Activated CD4-positive, alpha-beta memory T cell treated with anti-CD3 and anti-CD28 coated beads, Interleukin-2, amount 10 ng/mL, durations not matched to agents 7 days and 5 days (primary cell): ENCODE measurements around the gene SKP1. TPM values are rescaled to one million over a fixed set of nuclear protein-coding genes. Genes with fewer than 3 reads are reported as not detected.

Experiments
- CTCF ChIA-PET: fragments of 350-600 bp; sonication (Branson Sonifier 250); formaldehyde crosslinking; loops from one replicate; lab custom pipeline; 2021; ENCODE audit warnings: antibody characterized with exemption, inconsistent platforms; lab: Charles Lee
- POLR2A ChIA-PET: fragments of 350-600 bp; sonication (Branson Sonifier 250); formaldehyde crosslinking; loops from one replicate; lab custom pipeline; 2021; ENCODE audit warnings: antibody characterized with exemption; lab: Charles Lee
- DNase-seq: peaks from one replicate; pipeline ENCODE4 v3.0.0-alpha.2; 2020
- H3K27ac Mint-ChIP-seq: one replicate; pipeline ENCODE4 v1.8.0; 2021; ENCODE audit warnings: mild to moderate bottlenecking, mixed read lengths
- H3K27me3 Mint-ChIP-seq: one replicate; pipeline ENCODE4 v1.8.0; 2021; ENCODE audit warnings: mixed read lengths
- H3K36me3 Mint-ChIP-seq: one replicate; pipeline ENCODE4 v1.8.0; 2021; ENCODE audit warnings: low read depth, mixed read lengths
- H3K4me1 Mint-ChIP-seq: one replicate; pipeline ENCODE4 v1.8.0; 2021; ENCODE audit warnings: mixed read lengths
- H3K4me3 Mint-ChIP-seq: one replicate; pipeline ENCODE4 v1.8.0; 2021; ENCODE audit warnings: mild to moderate bottlenecking, mixed read lengths
- H3K9me3 Mint-ChIP-seq: one replicate; pipeline ENCODE4 v1.8.0; 2021; ENCODE audit warnings: mixed read lengths
- total RNA-seq, 2 experiments: library from RNA; stranded (reverse); gene quantifications; one replicate each; pipeline ENCODE4 v1.2.3, GENCODE V29; 2021

The SKP1 gene
- total RNA-seq, 2 experiments from 2014 or later = 197 to 205 TPM

- no peak overlapping the region for H3K4me3 Mint-ChIP-seq
- DNase-seq = no peak
- H3K4me1 Mint-ChIP-seq = peaks cover 11% of the 10 kb centered on the region
- peaks cover 49% of the 10 kb centered on the region for H3K36me3 Mint-ChIP-seq
- ChIA-PET CTCF (interaction anchor here (0.7 to 19.9 kb wide), 5 partner anchors 9 to 253 kb away, joined by 3 to 348 read pairs (median 8); partner anchors contain the start of gene TCF7), POLR2A (interaction anchor here (1.0 to 2.3 kb wide), 4 partner anchors 10 to 37 kb away, joined by 3 to 11 read pairs (median 6); partner anchors contain the start of gene SKP1)
- no peak overlapping the region for H3K27ac Mint-ChIP-seq
- H3K9me3 Mint-ChIP-seq = no peaks in the 10 kb centered on the region
- no peaks in the 10 kb centered on the region for H3K27me3 Mint-ChIP-seq
Observed at GRCh38 chr5:134148316-134148715, 28.4 kb downstream of the SKP1 start.

DNA sequence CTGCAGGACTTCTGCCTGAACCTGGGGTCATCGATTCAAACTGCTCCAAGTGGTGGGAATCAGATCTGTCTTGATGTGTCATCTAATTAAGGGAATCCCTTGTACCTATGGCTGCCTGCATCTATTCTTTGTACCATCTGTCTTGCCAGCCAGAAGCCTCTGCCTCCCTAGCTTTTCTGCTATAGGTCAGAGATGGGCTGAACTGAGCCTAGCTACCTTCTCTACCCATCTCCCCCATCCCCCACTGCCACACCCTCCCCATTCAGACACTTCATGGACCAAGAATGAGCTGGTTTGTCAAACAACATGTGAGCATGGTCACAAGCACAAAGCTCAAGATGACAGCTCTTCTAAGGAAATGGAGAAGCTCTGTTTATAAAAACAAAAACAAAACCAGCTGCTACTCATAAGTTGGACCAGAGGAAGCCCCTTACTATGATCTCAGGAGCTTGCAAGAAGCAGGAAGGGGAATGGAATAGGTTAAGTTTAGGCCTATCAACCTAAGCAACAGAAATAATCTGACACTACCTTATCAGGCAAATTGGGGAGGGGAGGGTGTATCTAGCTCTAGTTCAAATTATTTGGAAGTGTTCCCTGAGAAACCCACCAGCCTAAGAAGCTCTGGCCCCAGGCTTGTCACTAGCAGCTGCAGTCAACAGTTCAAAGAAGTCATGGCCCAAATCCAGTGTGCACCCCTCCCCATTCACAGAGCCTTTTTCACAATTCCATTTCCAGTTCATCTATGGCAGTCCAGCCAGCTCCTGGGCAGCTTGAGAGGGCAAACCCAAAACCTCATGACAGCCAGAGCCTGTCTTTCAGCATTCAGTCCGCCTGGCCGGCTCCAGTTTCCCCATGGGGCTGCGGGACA lies 29.9 kb downstream of the SKP1 start:
- Mint-ChIP-seq H3K9me3 (no peaks in the 10 kb centered on the region), H3K36me3 (peaks cover 50% of the 10 kb centered on the region), H3K4me3 (no peak overlapping the region), H3K4me1 (peaks cover 8% of the 10 kb centered on the region), H3K27ac (no peak overlapping the region), H3K27me3 (no peaks in the 10 kb centered on the region)
- CTCF ChIA-PET = interaction anchor here (0.5 to 19.9 kb wide), 11 partner anchors 8 to 460 kb away, joined by 3 to 348 read pairs (median 3); no protein-coding TSS in a partner anchor
- DNase-seq = no peak
- POLR2A ChIA-PET = interaction anchor here (0.6 to 2.3 kb wide), 5 partner anchors 9 to 42 kb away, joined by 3 to 11 read pairs (median 3); partner anchors contain the start of gene SKP1

- Mint-ChIP-seq H3K9me3 (no peaks in the 10 kb centered on the region), H3K27me3 (no peaks in the 10 kb centered on the region), H3K36me3 (peaks cover 55% of the 10 kb centered on the region), H3K4me1 (peaks cover 5% of the 10 kb centered on the region), H3K4me3 (no peak overlapping the region), H3K27ac (no peak overlapping the region)
- peak; percentile 83 for DNase-seq
- ChIA-PET CTCF (interaction anchor here (1.0 to 19.9 kb wide), 5 partner anchors 7 to 461 kb away, joined by 3 to 348 read pairs (median 5); no protein-coding TSS in a partner anchor), POLR2A (interaction anchor here (1.6 kb wide), 1 partner anchor 31 kb away, joined by 3 read pairs; no protein-coding TSS in a partner anchor)
Observed at GRCh38 chr5:134145779-134146581, 30.8 kb downstream of the SKP1 start.

DNA sequence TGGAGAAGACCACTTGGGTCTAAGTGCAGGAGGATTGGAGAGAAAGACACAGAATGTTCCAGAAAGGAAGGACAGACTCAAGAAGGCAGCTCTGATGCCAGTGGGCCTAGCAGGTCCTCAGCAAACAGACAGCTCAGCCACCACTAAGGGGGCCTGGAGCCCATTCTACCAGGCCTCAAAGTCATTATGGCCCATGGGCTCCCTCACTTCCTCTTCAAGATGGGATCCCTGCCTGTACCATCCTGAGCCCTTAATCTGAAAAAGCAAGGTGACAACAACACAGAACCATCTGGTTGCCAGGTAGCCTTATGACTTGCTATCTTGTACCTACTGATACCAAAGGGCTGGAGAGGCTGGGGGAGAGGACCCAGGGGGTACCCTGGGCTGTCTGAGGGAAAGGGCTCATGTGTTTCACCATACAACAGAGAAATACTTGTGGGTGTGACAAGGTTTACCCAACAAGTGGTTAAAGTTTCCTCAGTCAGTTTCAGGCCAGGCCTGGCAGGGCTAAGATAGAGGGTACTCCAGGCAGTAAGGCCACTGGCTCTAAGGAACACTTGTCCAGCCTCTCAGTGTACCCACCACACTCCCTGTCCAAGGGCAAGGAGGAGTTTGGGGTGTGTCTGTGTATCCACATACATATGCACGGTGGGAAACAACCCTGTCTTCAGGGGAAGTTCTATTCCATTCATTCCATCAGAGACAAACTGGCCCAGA lies 31.6 kb downstream of the SKP1 start:
- CTCF ChIA-PET = interaction anchor here (0.7 to 19.9 kb wide), 3 partner anchors 8 to 106 kb away, joined by 3 to 348 read pairs (median 5); no protein-coding TSS in a partner anchor
- no peak for DNase-seq
- H3K27me3 Mint-ChIP-seq = no peaks in the 10 kb centered on the region
- H3K9me3 Mint-ChIP-seq = no peaks in the 10 kb centered on the region
- peaks cover 4% of the 10 kb centered on the region for H3K4me1 Mint-ChIP-seq
- peaks cover 51% of the 10 kb centered on the region for H3K36me3 Mint-ChIP-seq
- no peak overlapping the region for H3K4me3 Mint-ChIP-seq
- POLR2A ChIA-PET = interaction anchor here (1.6 kb wide), 1 partner anchor 32 kb away, joined by 3 read pairs; no protein-coding TSS in a partner anchor
- H3K27ac Mint-ChIP-seq = no peak overlapping the region

DNA sequence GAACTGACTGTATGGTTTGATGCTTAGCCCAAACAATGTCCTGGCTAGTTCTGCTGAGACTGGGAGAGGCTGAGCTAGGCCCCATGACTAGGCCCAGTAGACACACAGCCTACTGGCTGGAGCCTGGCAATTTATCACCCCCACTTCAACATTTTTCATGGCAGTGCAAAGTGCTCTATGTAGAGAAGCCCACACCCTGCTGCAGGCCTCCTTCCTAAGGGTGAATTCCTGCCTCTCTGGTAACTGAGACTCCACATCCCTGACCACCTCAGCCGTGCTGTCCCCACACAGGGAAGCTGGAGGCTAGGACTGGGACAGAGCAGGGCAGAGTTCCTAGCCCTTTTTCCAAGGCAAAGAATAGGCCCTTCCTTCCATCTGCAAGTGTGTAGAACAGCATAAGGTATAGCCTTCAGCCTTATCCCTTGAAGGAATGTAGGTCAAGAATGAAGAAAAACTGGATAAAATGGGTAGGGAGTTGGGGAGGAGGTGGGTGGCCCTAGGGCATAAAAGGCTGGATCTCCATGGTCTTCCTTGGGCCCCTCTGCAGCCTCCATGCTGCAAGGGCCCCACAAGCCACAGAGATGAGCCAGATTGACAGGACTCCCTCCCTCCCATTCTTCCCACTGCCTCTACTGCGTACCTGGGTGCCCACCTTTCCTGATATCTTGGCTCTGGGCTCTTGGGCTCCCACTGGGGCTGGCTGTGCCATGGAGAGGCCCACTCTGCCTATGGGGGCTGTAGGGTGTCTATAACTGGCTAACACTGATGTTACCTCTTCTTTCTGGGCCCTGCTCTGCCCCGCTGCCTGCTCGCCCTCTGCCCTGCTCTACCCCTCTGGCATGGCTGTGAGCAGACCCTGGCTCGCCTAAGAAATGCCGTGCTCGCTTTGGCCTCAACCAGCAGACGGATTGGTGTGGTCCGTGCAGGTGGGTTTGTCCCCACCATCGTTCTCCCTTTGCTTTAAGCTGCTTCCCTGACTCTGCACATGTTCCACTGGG lies 32.5 kb downstream of the SKP1 start:
- H3K27ac Mint-ChIP-seq = no peak overlapping the region
- H3K36me3 Mint-ChIP-seq = peaks cover 48% of the 10 kb centered on the region
- H3K4me1 Mint-ChIP-seq = peaks cover 6% of the 10 kb centered on the region
- peaks cover 3% of the 10 kb centered on the region for H3K27me3 Mint-ChIP-seq
- POLR2A ChIA-PET = interaction anchor here (1.1 to 1.6 kb wide), 2 partner anchors 33 to 105 kb away, joined by 3 to 4 read pairs; no protein-coding TSS in a partner anchor
- CTCF ChIA-PET = interaction anchor here (0.7 to 19.9 kb wide), 3 partner anchors 9 to 105 kb away, joined by 3 to 348 read pairs (median 6); no protein-coding TSS in a partner anchor
- no peak for DNase-seq
- H3K9me3 Mint-ChIP-seq = no peaks in the 10 kb centered on the region
- no peak overlapping the region for H3K4me3 Mint-ChIP-seq

GRCh38 chr5:134143431-134143830 lies 33.3 kb downstream of the SKP1 start:
- H3K4me3 Mint-ChIP-seq = no peak overlapping the region
- CTCF ChIA-PET = interaction anchor here (2.0 to 19.9 kb wide), 2 partner anchors 10 to 105 kb away, joined by 6 to 348 read pairs; no protein-coding TSS in a partner anchor

DNA sequence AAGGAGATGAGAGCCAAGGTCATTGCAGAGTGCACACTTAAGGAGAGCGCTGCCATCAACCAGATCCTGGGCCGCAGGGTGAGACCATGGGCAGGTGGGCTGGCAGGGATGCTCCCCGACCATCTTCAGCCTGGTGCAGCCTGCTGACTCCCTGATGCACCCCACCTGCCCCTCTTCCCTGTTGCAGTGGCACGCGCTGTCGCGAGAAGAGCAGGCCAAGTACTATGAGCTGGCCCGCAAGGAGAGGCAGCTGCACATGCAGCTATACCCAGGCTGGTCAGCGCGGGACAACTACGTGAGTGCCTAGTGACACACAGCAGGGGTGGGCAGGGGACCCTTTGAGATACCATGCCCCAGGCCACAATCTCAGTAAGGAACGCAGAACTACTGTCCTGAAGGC lies 33.9 kb downstream of the SKP1 start:
- CTCF ChIA-PET = interaction anchor here (2.0 to 19.9 kb wide), 2 partner anchors 11 to 104 kb away, joined by 6 to 348 read pairs; no protein-coding TSS in a partner anchor
- Mint-ChIP-seq H3K36me3 (peaks cover 45% of the 10 kb centered on the region), H3K4me1 (peaks cover 18% of the 10 kb centered on the region), H3K9me3 (no peaks in the 10 kb centered on the region), H3K4me3 (no peak overlapping the region), H3K27ac (no peak overlapping the region), H3K27me3 (peaks cover 3% of the 10 kb centered on the region)
- no peak for DNase-seq
- POLR2A ChIA-PET = interaction anchor here (0.8 to 1.1 kb wide), 2 partner anchors 31 to 103 kb away, joined by 3 to 4 read pairs; no protein-coding TSS in a partner anchor

More at GRCh38 chr5:134143431-134143830, 33.3 kb downstream of the SKP1 start:
- Mint-ChIP-seq H3K9me3 (no peaks in the 10 kb centered on the region), H3K4me1 (peaks cover 12% of the 10 kb centered on the region), H3K27me3 (peaks cover 3% of the 10 kb centered on the region), H3K36me3 (peaks cover 45% of the 10 kb centered on the region), H3K27ac (no peak overlapping the region)
- DNase-seq = no peak
- POLR2A ChIA-PET = interaction anchor here (0.8 to 1.1 kb wide), 2 partner anchors 32 to 104 kb away, joined by 3 to 4 read pairs; no protein-coding TSS in a partner anchor

GRCh38 chr5:134142052-134142451 lies 34.7 kb downstream of the SKP1 start:
- Mint-ChIP-seq H3K27me3 (peaks cover 3% of the 10 kb centered on the region), H3K4me1 (peaks cover 25% of the 10 kb centered on the region), H3K4me3 (no peak overlapping the region), H3K27ac (no peak overlapping the region), H3K9me3 (no peaks in the 10 kb centered on the region), H3K36me3 (peaks cover 42% of the 10 kb centered on the region)
- ChIA-PET POLR2A (interaction anchor here (3.9 kb wide), 1 partner anchor 13 kb away, joined by 23 read pairs; no protein-coding TSS in a partner anchor), CTCF (interaction anchor here (1.9 to 19.9 kb wide), 5 partner anchors 11 to 103 kb away, joined by 5 to 348 read pairs (median 6); no protein-coding TSS in a partner anchor)
- DNase-seq = no peak

DNA sequence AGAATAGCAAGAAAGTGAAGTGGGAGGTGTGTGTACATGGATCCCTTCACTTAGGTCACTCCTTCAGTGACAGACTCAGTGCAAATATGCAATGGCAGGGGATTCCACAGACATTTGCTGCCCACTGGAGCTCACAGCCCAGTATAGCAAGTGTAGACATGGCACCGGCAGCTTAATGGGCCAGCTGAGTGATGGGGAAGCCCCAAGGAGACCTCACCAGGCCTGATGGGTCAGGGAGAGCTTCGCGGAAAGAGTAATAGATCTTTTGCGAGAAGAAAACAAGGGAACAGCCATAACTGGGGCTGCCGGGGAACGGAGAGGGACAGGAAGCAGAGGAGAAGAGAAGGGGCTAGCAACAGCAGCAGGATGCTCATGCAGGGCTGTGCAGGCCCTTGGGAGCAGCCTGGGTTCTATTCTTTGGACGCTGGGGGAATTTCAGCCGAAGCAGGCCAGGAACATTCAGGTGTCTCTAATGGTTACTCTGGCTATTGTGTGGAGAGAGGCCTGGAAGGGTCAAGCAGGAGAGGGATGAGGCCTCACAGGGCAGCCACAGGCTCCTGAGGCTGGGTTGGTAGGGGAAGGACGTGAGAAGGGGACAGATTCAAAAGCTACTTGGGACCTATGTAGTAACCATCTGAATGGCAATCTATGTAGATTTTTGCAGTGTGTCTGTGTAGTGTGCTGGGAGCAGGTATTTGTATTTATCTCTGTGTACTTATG lies 35.3 kb downstream of the SKP1 start:
- Mint-ChIP-seq H3K27ac (no peak overlapping the region), H3K9me3 (no peaks in the 10 kb centered on the region), H3K4me3 (no peak overlapping the region), H3K27me3 (peaks cover 3% of the 10 kb centered on the region), H3K4me1 (peaks cover 30% of the 10 kb centered on the region), H3K36me3 (peaks cover 37% of the 10 kb centered on the region)
- POLR2A ChIA-PET = interaction anchor here (1.8 to 4.0 kb wide), 4 partner anchors 9 to 25 kb away, joined by 5 to 23 read pairs (median 9); no protein-coding TSS in a partner anchor
- CTCF ChIA-PET = interaction anchor here (0.6 to 19.9 kb wide), 18 partner anchors 8 to 606 kb away, joined by 3 to 348 read pairs (median 6); partner anchors contain the start of gene PPP2CA
- no peak for DNase-seq
